Liver (tissue), 9 donors: ENCODE measurements around the gene ROBO3. TPM values are rescaled to one million over a fixed set of nuclear protein-coding genes. Genes with fewer than 3 reads are reported as not detected.

ENCODE experiments used
- DNase-seq: peaks from one replicate; pipeline ENCODE4 v3.0.0-alpha.2; 2017; ENCODE audit warnings: low spot score
- H3K27ac ChIP-seq, 2 donors: one replicate each; pipeline ENCODE4 v1.7.0; 2013; ENCODE audit warnings: inconsistent platforms in 2 of 2, low read length in 2 of 2, control low read depth in 1 of 2, low read depth in 1 of 2, mild to moderate bottlenecking in 1 of 2
- H3K27me3 ChIP-seq, 4 donors: one replicate each; pipeline versions ENCODE4 v1.6.1 to v1.7.0; 2013; ENCODE audit warnings: low read length in 3 of 4, inconsistent platforms in 1 of 4, mild to moderate bottlenecking in 1 of 4, moderate library complexity in 1 of 4; ENCODE audit not compliant: control insufficient read depth in 4 of 4, insufficient read depth in 4 of 4
- H3K36me3 ChIP-seq, 4 donors: one replicate each; pipeline versions ENCODE4 v1.6.1 to v1.7.0; 2013; ENCODE audit warnings: low read length in 3 of 4, mild to moderate bottlenecking in 3 of 4, low read depth in 1 of 4, moderate library complexity in 1 of 4; ENCODE audit not compliant: control insufficient read depth in 4 of 4, insufficient read depth in 3 of 4
- H3K4me1 ChIP-seq, 4 donors: one replicate each; pipeline versions ENCODE4 v1.6.1 to v1.7.0; 2013; ENCODE audit warnings: low read length in 3 of 4, mild to moderate bottlenecking in 3 of 4, moderate library complexity in 1 of 4; ENCODE audit not compliant: control insufficient read depth in 4 of 4, insufficient read depth in 4 of 4
- H3K4me3 ChIP-seq, 3 donors: one replicate each; pipeline versions ENCODE4 v1.6.1 to v1.7.0; 2013; ENCODE audit warnings: low read length in 3 of 3, control low read depth in 1 of 3, low read depth in 1 of 3, mild to moderate bottlenecking in 1 of 3
- H3K9ac ChIP-seq, 2 donors: one replicate each; pipeline ENCODE4 v1.7.0; 2013; ENCODE audit warnings: low read length in 2 of 2, mild to moderate bottlenecking in 2 of 2, moderate library complexity in 2 of 2, control low read depth in 1 of 2, low read depth in 1 of 2
- H3K9me3 ChIP-seq, 4 donors: one replicate each; pipeline versions ENCODE4 v1.6.1 to v1.7.0; 2013; ENCODE audit warnings: low read length in 3 of 4; ENCODE audit not compliant: control insufficient read depth in 4 of 4
- ATF3 ChIP-seq: IDR thresholded peaks from 2 replicates; pipeline ENCODE4 v1.6.1; 2016; ENCODE audit warnings: antibody characterized with exemption
- CTCF ChIP-seq: fragments of 150-350 bp; IDR thresholded peaks from 2 replicates; pipeline ENCODE4 v1.5.1; 2017; ENCODE audit warnings: improper control_type of control experiment, low read depth, low read length; ENCODE audit not compliant: missing input control
- EGR1 ChIP-seq, 2 donors: IDR thresholded peaks; 2 replicates each; pipeline ENCODE4 v1.6.1; 2016 to 2018; ENCODE audit warnings: antibody characterized with exemption in 2 of 2, low read depth in 2 of 2
- FOXA1 ChIP-seq: IDR thresholded peaks from 2 replicates; pipeline ENCODE4 v1.6.1; 2016; ENCODE audit warnings: antibody characterized with exemption
- FOXA2 ChIP-seq: IDR thresholded peaks from 2 replicates; pipeline ENCODE4 v1.6.1; 2016; ENCODE audit warnings: antibody characterized with exemption
- GABPA ChIP-seq, 2 donors: IDR thresholded peaks in 1 of 2; conservative IDR thresholded peaks in 1 of 2; 2 replicates each; pipeline ENCODE4 v1.6.1; 2016; ENCODE audit warnings: antibody characterized with exemption in 2 of 2, mild to moderate bottlenecking in 1 of 2, moderate library complexity in 1 of 2
- HNF4A ChIP-seq, 2 donors: conservative IDR thresholded peaks; 2 replicates each; pipeline ENCODE4 v1.6.1; 2016; ENCODE audit warnings: antibody characterized with exemption in 2 of 2, mild to moderate bottlenecking in 2 of 2
- HNF4G ChIP-seq: IDR thresholded peaks from 2 replicates; pipeline ENCODE4 v1.6.1; 2016; ENCODE audit warnings: antibody characterized with exemption
- MAX ChIP-seq: IDR thresholded peaks from 2 replicates; pipeline ENCODE4 v1.6.1; 2016; ENCODE audit warnings: antibody characterized with exemption
- NR2F2 ChIP-seq: IDR thresholded peaks from 2 replicates; pipeline ENCODE4 v1.6.1; 2016; ENCODE audit warnings: antibody characterized with exemption
- RAD21 ChIP-seq, 2 donors: IDR thresholded peaks; 2 replicates each; pipeline ENCODE4 v1.6.1; 2016; ENCODE audit warnings: antibody characterized with exemption in 2 of 2, mild to moderate bottlenecking in 2 of 2
- RXRA ChIP-seq, 2 donors: IDR thresholded peaks; 2 replicates each; pipeline ENCODE4 v1.6.1; 2017 to 2018; ENCODE audit warnings: antibody characterized with exemption in 2 of 2, mild to moderate bottlenecking in 1 of 2
- SP1 ChIP-seq: IDR thresholded peaks from 2 replicates; pipeline ENCODE4 v1.6.1; 2018; ENCODE audit warnings: antibody characterized with exemption, mild to moderate bottlenecking
- TAF1 ChIP-seq: conservative IDR thresholded peaks from 2 replicates; pipeline ENCODE4 v1.6.1; 2016; ENCODE audit warnings: antibody characterized with exemption, mild to moderate bottlenecking
- YY1 ChIP-seq: IDR thresholded peaks from 2 replicates; pipeline ENCODE4 v1.6.1; 2016; ENCODE audit warnings: antibody characterized with exemption, mild to moderate bottlenecking
- ZBTB33 ChIP-seq: IDR thresholded peaks from 2 replicates; pipeline ENCODE4 v1.6.1; 2016; ENCODE audit warnings: antibody characterized with exemption
- WGBS: extraction: QIAGEN DNeasy Blood & Tissue Kit; methylation state at CpG from one replicate; pipeline ENCODE4 v1.1.7; 2013; 5-methylcytosine and 5-hydroxymethylcytosine counted together
- polyA plus RNA-seq, 2 donors: library from polyadenylated mRNA; stranded (reverse) in 1 of 2; unstranded in 1 of 2; fragments of 200-250 nt in 1 of 2; fragments of >200 nt in 1 of 2; fragmentation: Nextera tagmentation in 1 of 2; extraction: Ambion mirVana in 1 of 2; gene quantifications; one replicate each; pipeline versions ENCODE4 v1.2.1 to v1.2.3, GENCODE V29; 2013 to 2015
- total RNA-seq, 2 donors: library from RNA; depleted of rRNA; stranded (reverse); fragments of >200 nt; gene quantifications; one replicate each; pipeline ENCODE4 v1.2.3, GENCODE V29; 2014
- donor health status: healthy.
- donor health status: healthy.
- donor health status: healthy.
- donor health status: healthy.
- donor health status: healthy.

ROBO3 gene
- total and polyA plus RNA-seq, 4 donors = 1.1 to 2.2 (median 1.4) TPM

GRCh38 chr11:124877910-124878758, 12.9 kb downstream of the ROBO3 start:
- no peak for DNase-seq
- peaks cover 0 to 25% (median 17%) of the 10 kb centered on the region in 4 donors for H3K4me1 ChIP-seq
- no peak overlapping the region for H3K4me3 ChIP-seq
- no peaks in the 10 kb centered on the region for H3K36me3 ChIP-seq
- no peaks in the 10 kb centered on the region for H3K9me3 ChIP-seq
- H3K27ac ChIP-seq = no peak overlapping the region
- TF ChIP-seq EGR1 (IDR thresholded peaks at IDR 0.05; ENCODE audit: low read depth in 2 of 2) (no peak), GABPA (IDR thresholded peaks at IDR 0.05 in 1 of 2, conservative IDR thresholded peaks at IDR 0.05 in 1 of 2) (no peak), TAF1 (no peak), RAD21 (IDR thresholded peaks at IDR 0.05) (no peak), YY1 (no peak), FOXA2 (no peak), ZBTB33 (no peak), CTCF (no peak), HNF4A (conservative IDR thresholded peaks at IDR 0.05) (no peak), FOXA1 (no peak), NR2F2 (no peak), MAX (no peak), SP1 (no peak), RXRA (IDR thresholded peaks at IDR 0.05) (no peak)
- H3K9ac ChIP-seq = no peak overlapping the region
- 78% methylated on average over 17 of the region's 17 CpGs for WGBS
- H3K27me3 ChIP-seq = no peaks in the 10 kb centered on the region

GRCh38 chr11:124878759-124879492, 13.7 kb downstream of the ROBO3 start:
- 94% methylated on average over 11 of the region's 11 CpGs for WGBS
- DNase-seq = no peak
- Histone ChIP-seq H3K4me3 (no peak overlapping the region), H3K9me3 (no peaks in the 10 kb centered on the region), H3K27me3 (no peaks in the 10 kb centered on the region), H3K27ac (no peak overlapping the region), H3K36me3 (no peaks in the 10 kb centered on the region), H3K9ac (no peak overlapping the region), H3K4me1 (peaks cover 0 to 26% (median 18%) of the 10 kb centered on the region in 4 donors)
- TF ChIP-seq HNF4G (no peak), YY1 (no peak), HNF4A (conservative IDR thresholded peaks at IDR 0.05) (no peak), RXRA (IDR thresholded peaks at IDR 0.05) (no peak), GABPA (IDR thresholded peaks at IDR 0.05 in 1 of 2, conservative IDR thresholded peaks at IDR 0.05 in 1 of 2) (no peak), ATF3 (no peak), CTCF (no peak), MAX (no peak), FOXA1 (no peak)
